ENCODE data around the gene ZCCHC7. TPM values are rescaled to one million over a fixed set of nuclear protein-coding genes. Genes with fewer than 3 reads are reported as not detected.

ZCCHC7 gene
- total and polyA plus RNA-seq, 10 of the 15 experiments (the other 5 are each of a cell fraction or from before 2014, with no cell fraction given), result 42.9 to 178 (median 53.3) TPM

GRCh38 chr9:37273595-37273994 is 153.2 kb downstream of the ZCCHC7 start:
- CTCF ChIA-PET, result interaction anchor here (0.7 to 1.0 kb wide), 2 partner anchors 22 to 24 kb away, joined by 3 read pairs; no protein-coding TSS in a partner anchor
- RAD21 ChIA-PET (ENCODE audit: unreplicated experiment), result interaction anchor here (0.7 to 0.9 kb wide), 2 partner anchors 9 to 77 kb away, joined by 3 read pairs; no protein-coding TSS in a partner anchor
- Histone ChIP-seq H3K4me1 (ENCODE audit: control insufficient read depth, insufficient read depth, low read length) (no peaks in the 10 kb centered on the region), H2AFZ (ENCODE audit: control insufficient read depth, low read depth, low read length) (no peak overlapping the region), H3K36me3 (ENCODE audit: control insufficient read depth in 2 of 2, insufficient read depth in 2 of 2, low read length in 1 of 2) (peaks cover 0 to 2% of the 10 kb centered on the region in 2 experiments; a peak in 2 of 4 replicates), H3K9me3 (replicated peaks; ENCODE audit: control insufficient read depth, insufficient read depth, low read length) (no peaks in the 10 kb centered on the region; the same call in 1 of the 3 replicates), H3K9ac (ENCODE audit: control insufficient read depth, insufficient read depth, low read length) (no peak overlapping the region), H3K4me3 (no peak overlapping the region), H4K20me1 (ENCODE audit: control insufficient read depth, insufficient read depth) (no peaks in the 10 kb centered on the region), H3K79me2 (ENCODE audit: control insufficient read depth, insufficient read depth, low read length) (peaks cover 5% of the 10 kb centered on the region), H3K4me2 (ENCODE audit: control insufficient read depth, insufficient read depth) (no peak overlapping the region), H3K27me3 (replicated peaks in 1 of 2; ENCODE audit: control insufficient read depth in 2 of 2, insufficient read depth in 2 of 2, low read length in 1 of 2) (no peaks in the 10 kb centered on the region), H3K27ac (ENCODE audit: control insufficient read depth, insufficient read depth) (no peak overlapping the region)
- POLR2A ChIA-PET, result no interaction called here
- in situ Hi-C loops (cut with MboI) (no loop called here), intact Hi-C loops (cut with micrococcal nuclease; ENCODE audit: unreplicated experiment) (no loop called here)
- BruUV-seq (replicated peaks), result no TSS peak
- TF ChIP-seq, protein P1, sequence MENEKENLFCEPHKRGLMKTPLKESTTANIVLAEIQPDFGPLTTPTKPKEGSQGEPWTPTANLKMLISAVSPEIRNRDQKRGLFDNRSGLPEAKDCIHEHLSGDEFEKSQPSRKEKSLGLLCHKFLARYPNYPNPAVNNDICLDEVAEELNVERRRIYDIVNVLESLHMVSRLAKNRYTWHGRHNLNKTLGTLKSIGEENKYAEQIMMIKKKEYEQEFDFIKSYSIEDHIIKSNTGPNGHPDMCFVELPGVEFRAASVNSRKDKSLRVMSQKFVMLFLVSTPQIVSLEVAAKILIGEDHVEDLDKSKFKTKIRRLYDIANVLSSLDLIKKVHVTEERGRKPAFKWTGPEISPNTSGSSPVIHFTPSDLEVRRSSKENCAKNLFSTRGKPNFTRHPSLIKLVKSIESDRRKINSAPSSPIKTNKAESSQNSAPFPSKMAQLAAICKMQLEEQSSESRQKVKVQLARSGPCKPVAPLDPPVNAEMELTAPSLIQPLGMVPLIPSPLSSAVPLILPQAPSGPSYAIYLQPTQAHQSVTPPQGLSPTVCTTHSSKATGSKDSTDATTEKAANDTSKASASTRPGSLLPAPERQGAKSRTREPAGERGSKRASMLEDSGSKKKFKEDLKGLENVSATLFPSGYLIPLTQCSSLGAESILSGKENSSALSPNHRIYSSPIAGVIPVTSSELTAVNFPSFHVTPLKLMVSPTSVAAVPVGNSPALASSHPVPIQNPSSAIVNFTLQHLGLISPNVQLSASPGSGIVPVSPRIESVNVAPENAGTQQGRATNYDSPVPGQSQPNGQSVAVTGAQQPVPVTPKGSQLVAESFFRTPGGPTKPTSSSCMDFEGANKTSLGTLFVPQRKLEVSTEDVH (IDR thresholded peaks at IDR 0.05; ENCODE audit: low read depth, partially characterized antibody), result no peak
- TF ChIP-seq, protein P2, sequence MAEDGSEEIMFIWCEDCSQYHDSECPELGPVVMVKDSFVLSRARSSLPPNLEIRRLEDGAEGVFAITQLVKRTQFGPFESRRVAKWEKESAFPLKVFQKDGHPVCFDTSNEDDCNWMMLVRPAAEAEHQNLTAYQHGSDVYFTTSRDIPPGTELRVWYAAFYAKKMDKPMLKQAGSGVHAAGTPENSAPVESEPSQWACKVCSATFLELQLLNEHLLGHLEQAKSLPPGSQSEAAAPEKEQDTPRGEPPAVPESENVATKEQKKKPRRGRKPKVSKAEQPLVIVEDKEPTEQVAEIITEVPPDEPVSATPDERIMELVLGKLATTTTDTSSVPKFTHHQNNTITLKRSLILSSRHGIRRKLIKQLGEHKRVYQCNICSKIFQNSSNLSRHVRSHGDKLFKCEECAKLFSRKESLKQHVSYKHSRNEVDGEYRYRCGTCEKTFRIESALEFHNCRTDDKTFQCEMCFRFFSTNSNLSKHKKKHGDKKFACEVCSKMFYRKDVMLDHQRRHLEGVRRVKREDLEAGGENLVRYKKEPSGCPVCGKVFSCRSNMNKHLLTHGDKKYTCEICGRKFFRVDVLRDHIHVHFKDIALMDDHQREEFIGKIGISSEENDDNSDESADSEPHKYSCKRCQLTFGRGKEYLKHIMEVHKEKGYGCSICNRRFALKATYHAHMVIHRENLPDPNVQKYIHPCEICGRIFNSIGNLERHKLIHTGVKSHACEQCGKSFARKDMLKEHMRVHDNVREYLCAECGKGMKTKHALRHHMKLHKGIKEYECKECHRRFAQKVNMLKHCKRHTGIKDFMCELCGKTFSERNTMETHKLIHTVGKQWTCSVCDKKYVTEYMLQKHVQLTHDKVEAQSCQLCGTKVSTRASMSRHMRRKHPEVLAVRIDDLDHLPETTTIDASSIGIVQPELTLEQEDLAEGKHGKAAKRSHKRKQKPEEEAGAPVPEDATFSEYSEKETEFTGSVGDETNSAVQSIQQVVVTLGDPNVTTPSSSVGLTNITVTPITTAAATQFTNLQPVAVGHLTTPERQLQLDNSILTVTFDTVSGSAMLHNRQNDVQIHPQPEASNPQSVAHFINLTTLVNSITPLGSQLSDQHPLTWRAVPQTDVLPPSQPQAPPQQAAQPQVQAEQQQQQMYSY (CRISPR knock-in tag; IDR thresholded peaks at IDR 0.05), result no peak
- TF ChIP-seq, protein P3, sequence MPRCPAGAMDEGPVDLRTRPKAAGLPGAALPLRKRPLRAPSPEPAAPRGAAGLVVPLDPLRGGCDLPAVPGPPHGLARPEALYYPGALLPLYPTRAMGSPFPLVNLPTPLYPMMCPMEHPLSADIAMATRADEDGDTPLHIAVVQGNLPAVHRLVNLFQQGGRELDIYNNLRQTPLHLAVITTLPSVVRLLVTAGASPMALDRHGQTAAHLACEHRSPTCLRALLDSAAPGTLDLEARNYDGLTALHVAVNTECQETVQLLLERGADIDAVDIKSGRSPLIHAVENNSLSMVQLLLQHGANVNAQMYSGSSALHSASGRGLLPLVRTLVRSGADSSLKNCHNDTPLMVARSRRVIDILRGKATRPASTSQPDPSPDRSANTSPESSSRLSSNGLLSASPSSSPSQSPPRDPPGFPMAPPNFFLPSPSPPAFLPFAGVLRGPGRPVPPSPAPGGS (IDR thresholded peaks at IDR 0.05; ENCODE audit: borderline replicate concordance, insufficient read depth, low read depth, low read length, poor library complexity, severe bottlenecking), result no peak
- ATAC-seq (no peak), FAIRE-seq (no peak), DNase-seq (ENCODE audit: low read depth, low spot score) (no peak)
- SMC1A ChIA-PET (ENCODE audit: uncharacterized antibody, unreplicated experiment), result interaction anchor here (1.0 to 1.2 kb wide), 2 partner anchors 11 to 31 kb away, joined by 3 to 4 read pairs; no protein-coding TSS in a partner anchor

Data from GM12878 (cell line).